ENCODE results near the gene RAVER1.

DNA sequence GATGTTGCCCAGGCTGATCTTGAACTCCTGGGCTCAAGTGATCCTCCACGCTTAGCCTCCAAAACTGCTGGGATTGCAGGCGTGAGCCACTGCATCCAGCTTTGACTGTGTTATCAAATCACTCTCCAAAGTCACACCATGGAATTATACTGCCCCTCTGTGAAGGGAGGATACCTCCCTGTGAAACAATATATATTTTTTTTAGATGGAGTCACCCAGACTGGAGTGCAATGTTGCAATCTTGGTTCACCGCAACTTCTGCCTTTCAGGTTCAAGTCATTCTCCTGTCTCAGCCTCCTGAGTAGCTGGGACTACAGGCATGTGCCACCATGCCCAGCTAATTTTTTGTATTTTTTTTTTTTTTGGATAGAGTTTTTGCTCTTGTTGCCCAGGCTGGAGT, 39.4 kb upstream of the RAVER1 start:
- TF ChIP-seq CTCF (IDR thresholded peaks at IDR 0.05) (no peak), POLR2AphosphoS5 (IDR thresholded peaks at IDR 0.05; ENCODE audit: low read depth, low read length) (no peak), TCF7L2 (IDR thresholded peaks at IDR 0.05; ENCODE audit: low read depth, low read length) (no peak)
- TF ChIP-seq, protein P1, sequence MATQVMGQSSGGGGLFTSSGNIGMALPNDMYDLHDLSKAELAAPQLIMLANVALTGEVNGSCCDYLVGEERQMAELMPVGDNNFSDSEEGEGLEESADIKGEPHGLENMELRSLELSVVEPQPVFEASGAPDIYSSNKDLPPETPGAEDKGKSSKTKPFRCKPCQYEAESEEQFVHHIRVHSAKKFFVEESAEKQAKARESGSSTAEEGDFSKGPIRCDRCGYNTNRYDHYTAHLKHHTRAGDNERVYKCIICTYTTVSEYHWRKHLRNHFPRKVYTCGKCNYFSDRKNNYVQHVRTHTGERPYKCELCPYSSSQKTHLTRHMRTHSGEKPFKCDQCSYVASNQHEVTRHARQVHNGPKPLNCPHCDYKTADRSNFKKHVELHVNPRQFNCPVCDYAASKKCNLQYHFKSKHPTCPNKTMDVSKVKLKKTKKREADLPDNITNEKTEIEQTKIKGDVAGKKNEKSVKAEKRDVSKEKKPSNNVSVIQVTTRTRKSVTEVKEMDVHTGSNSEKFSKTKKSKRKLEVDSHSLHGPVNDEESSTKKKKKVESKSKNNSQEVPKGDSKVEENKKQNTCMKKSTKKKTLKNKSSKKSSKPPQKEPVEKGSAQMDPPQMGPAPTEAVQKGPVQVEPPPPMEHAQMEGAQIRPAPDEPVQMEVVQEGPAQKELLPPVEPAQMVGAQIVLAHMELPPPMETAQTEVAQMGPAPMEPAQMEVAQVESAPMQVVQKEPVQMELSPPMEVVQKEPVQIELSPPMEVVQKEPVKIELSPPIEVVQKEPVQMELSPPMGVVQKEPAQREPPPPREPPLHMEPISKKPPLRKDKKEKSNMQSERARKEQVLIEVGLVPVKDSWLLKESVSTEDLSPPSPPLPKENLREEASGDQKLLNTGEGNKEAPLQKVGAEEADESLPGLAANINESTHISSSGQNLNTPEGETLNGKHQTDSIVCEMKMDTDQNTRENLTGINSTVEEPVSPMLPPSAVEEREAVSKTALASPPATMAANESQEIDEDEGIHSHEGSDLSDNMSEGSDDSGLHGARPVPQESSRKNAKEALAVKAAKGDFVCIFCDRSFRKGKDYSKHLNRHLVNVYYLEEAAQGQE (IDR thresholded peaks at IDR 0.05; ENCODE audit: insufficient read depth in 1 of 2, low read depth in 2 of 2, low read length in 1 of 2) = no peak

All from Panc1 (cell line).